Measurements from ENCODE around the gene DDX25. TPM values are rescaled to one million over a fixed set of nuclear protein-coding genes. Genes with fewer than 3 reads are reported as not detected.

Gene DDX25
- total RNA-seq, 4 donors from 2014 or later: 0.60 to 2.5 TPM; not detected in 2

- peak in 1 of 3 donors; percentile 37 for TF ChIP-seq CTCF (IDR thresholded peaks at IDR 0.05)
- peak; percentile 77 for ATAC-seq (ENCODE audit: low FRiP score)
- no peak for DNase-seq (ENCODE audit: low spot score)
These were observed 29.7 kb upstream of the DDX25 start for GRCh38 chr11:125874556-125875124.

GRCh38 chr11:125881291-125881690 lies 23.0 kb upstream of the DDX25 start:
- ATAC-seq (ENCODE audit: low FRiP score): no peak
- no peak for DNase-seq (ENCODE audit: low spot score)
- no peak for TF ChIP-seq CTCF (IDR thresholded peaks at IDR 0.05)

GRCh38 chr11:125883375-125883774 lies 20.9 kb upstream of the DDX25 start:
- no peak for TF ChIP-seq CTCF (IDR thresholded peaks at IDR 0.05)
- ATAC-seq (ENCODE audit: low FRiP score) (no peak), DNase-seq (ENCODE audit: low spot score) (no peak)

GRCh38 chr11:125886997-125887372 lies 17.3 kb upstream of the DDX25 start:
- peak; percentile 62 for ATAC-seq (ENCODE audit: low FRiP score)
- TF ChIP-seq CTCF (IDR thresholded peaks at IDR 0.05): no peak
- DNase-seq (ENCODE audit: low spot score): no peak

GRCh38 chr11:125887373-125888324 lies 16.7 kb upstream of the DDX25 start, which contains the start of gene HYLS1:
HYLS1 (plus strand) TSS chr11:125887668; CDS start chr11:125899369, 11,701 bp downstream.
- TF ChIP-seq CTCF (IDR thresholded peaks at IDR 0.05): no peak
- ATAC-seq (ENCODE audit: low FRiP score) (peak; percentile 99), DNase-seq (ENCODE audit: low spot score) (peak; percentile 66)

- DNase-seq (ENCODE audit: low spot score): no peak
- no peak for ATAC-seq (ENCODE audit: low FRiP score)
- no peak for TF ChIP-seq CTCF (IDR thresholded peaks at IDR 0.05)
These were observed 13.7 kb upstream of the DDX25 start for GRCh38 chr11:125890447-125891100.

All from omental fat pad (tissue), 4 donors.